A549 (cell line): ENCODE results near the gene C1orf21.

Experiments used
- CTCF ChIP-seq: fragments of >200 bp; sonication (Bioruptor Twin); formaldehyde crosslinking; IDR thresholded peaks from 3 replicates; pipeline ENCODE4 v1.5.1; 2016
- EHMT2 ChIP-seq: fragments of 200-600 bp; sonication (generic); IDR thresholded peaks from 2 replicates; pipeline ENCODE4 v1.6.1; 2016; ENCODE audit warnings: antibody characterized with exemption, low read depth, mild to moderate bottlenecking, moderate library complexity
- ELK1 ChIP-seq: fragments of 150-350 bp; IDR thresholded peaks from 2 replicates; pipeline ENCODE4 v1.6.1; 2014; ENCODE audit warnings: low read depth, mild to moderate bottlenecking, low read length
- EP300 ChIP-seq, 2 experiments: fragments of >200 bp; sonication (Bioruptor Twin); formaldehyde crosslinking; IDR thresholded peaks; 2 replicates in 1 of 2; 3 replicates in 1 of 2; pipeline ENCODE4 v1.6.1; 2016 to 2017
- JUN ChIP-seq, 2 experiments: fragments of >200 bp; sonication (Bioruptor Twin); formaldehyde crosslinking; IDR thresholded peaks; 2 replicates in 1 of 2; 3 replicates in 1 of 2; pipeline ENCODE4 v1.6.1; 2016 to 2017
- JUNB ChIP-seq: fragments of >200 bp; sonication (Bioruptor Twin); formaldehyde crosslinking; IDR thresholded peaks from 2 replicates; pipeline ENCODE4 v1.6.1; 2016
- MAFK ChIP-seq: fragments of 450-650 bp; IDR thresholded peaks from 2 replicates; pipeline ENCODE4 v1.6.1; 2014; ENCODE audit not compliant: partially characterized antibody
- MAX ChIP-seq: IDR thresholded peaks from 2 replicates; pipeline ENCODE4 v1.6.1; 2012
- MAZ ChIP-seq: fragments of 150-350 bp; IDR thresholded peaks from 2 replicates; pipeline ENCODE4 v1.6.1; 2014; ENCODE audit warnings: antibody characterized with exemption, low read depth, low read length, borderline replicate concordance
- NPAS2 ChIP-seq: fragments of 250-450 bp; sonication (Bioruptor Pico); IDR thresholded peaks from 2 replicates; pipeline ENCODE4 v1.8.0; 2022; ENCODE audit warnings: mild to moderate bottlenecking, moderate library complexity, borderline replicate concordance
- POLR2A ChIP-seq: IDR thresholded peaks from 2 replicates; pipeline ENCODE4 v1.6.1; 2012; ENCODE audit warnings: mild to moderate bottlenecking, low read length
- RAD21 ChIP-seq, 2 experiments: fragments of >200 bp in 1 of 2; sonication (Bioruptor Twin) in 1 of 2; formaldehyde crosslinking in 1 of 2; IDR thresholded peaks in 1 of 2; conservative IDR thresholded peaks in 1 of 2; 2 replicates in 1 of 2; 3 replicates in 1 of 2; pipeline ENCODE4 v1.6.1; 2012 to 2018; ENCODE audit warnings: inconsistent platforms in 1 of 2
- REST ChIP-seq: fragments of 200-600 bp; sonication (generic); IDR thresholded peaks from 2 replicates; pipeline ENCODE4 v1.6.1; 2016; ENCODE audit warnings: antibody characterized with exemption, mild to moderate bottlenecking, moderate library complexity
- RFX5 ChIP-seq: fragments of 450-650 bp; IDR thresholded peaks from 2 replicates; pipeline ENCODE4 v1.7.1; 2014; ENCODE audit warnings: antibody characterized with exemption, mild to moderate bottlenecking, moderate library complexity

- TF ChIP-seq REST (no peak), CTCF (no peak), EHMT2 (no peak), NPAS2 (no peak), MAX (no peak), JUNB (no peak), ELK1 (no peak), EP300 (IDR thresholded peaks at IDR 0.05) (no peak), POLR2A (no peak), JUN (IDR thresholded peaks at IDR 0.05) (no peak), RAD21 (conservative IDR thresholded peaks at IDR 0.05 in 1 of 2, IDR thresholded peaks at IDR 0.05 in 1 of 2) (no peak), MAFK (no peak), RFX5 (no peak), MAZ (no peak)
Observed at GRCh38 chr1:184473176-184473966, 86.5 kb downstream of the C1orf21 start.
